GM15510 (cell line): Measurements from ENCODE around the gene SERPINA1.

ENCODE experiments used
- POLR2A ChIP-seq: IDR thresholded peaks from 3 replicates; pipeline ENCODE4 v1.6.1; 2011; ENCODE audit warnings: borderline replicate concordance; ENCODE audit not compliant: insufficient read length; ENCODE audit errors: extremely low read depth

The SERPINA1 gene

GRCh38 chr14:94346841-94347240, 41.6 kb downstream of the SERPINA1 start:
- TF ChIP-seq POLR2A = no peak

DNA sequence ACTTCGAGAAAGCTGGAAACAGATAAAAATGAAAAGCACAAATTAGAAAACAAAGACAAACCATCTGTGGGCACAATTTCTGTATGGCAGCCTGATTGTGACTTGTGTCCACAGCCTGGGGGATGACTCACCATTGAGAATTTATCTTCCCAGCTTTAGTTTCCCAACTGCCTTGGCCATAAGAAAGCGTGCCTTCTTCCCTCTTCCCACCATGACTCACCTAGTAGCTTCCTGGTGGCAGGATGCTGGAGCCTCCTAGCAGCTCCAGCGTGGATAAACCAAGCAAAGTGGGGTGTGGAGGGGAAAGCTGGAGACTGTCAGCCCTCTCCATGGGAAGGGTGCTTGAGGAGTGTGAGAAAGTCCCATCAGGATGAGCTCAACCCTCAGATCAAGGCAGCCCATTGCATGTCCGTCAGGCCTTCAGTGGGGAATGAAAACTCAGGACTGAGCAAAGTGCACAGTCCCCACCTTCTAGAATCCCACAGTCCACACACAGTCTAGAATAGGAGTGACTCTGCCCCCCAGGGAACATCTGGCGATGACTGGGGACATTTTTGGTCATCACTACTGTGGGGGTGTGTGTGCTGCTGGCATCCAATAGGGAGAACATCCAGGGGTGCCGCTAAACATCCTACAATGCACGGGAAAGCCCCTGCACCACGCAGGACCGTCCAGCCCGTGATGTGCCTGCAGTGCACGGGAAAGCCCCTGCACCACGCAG, 42.9 kb downstream of the SERPINA1 start:
- TF ChIP-seq POLR2A = no peak

GRCh38 chr14:94344389-94344788, 44.0 kb downstream of the SERPINA1 start:
- no peak for TF ChIP-seq POLR2A

GRCh38 chr14:94343238-94344005, 45.0 kb downstream of the SERPINA1 start:
- no peak for TF ChIP-seq POLR2A

GRCh38 chr14:94342334-94342934, 46.0 kb downstream of the SERPINA1 start:
- TF ChIP-seq POLR2A = no peak

GRCh38 chr14:94341656-94342333, 46.6 kb downstream of the SERPINA1 start:
- TF ChIP-seq POLR2A = no peak

DNA sequence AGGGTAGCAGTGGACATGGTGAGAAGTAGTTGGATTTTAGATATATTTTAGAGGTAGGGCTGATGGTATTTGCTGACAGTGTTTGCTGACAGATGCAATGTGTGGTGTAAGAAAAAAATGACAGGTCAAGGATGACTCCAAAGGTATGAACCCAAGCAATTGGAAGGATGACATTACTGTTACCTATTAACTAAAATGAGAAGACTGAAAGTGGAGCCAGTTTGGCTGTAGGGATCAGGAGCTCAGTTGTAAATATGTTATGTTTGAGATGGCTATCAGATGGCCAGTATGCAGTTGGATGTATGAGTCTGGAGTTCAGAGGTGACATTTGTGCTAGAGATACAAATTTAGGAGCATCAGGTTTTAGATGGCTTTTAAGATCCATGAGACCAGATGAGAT, 47.9 kb downstream of the SERPINA1 start:
- TF ChIP-seq POLR2A = no peak

DNA sequence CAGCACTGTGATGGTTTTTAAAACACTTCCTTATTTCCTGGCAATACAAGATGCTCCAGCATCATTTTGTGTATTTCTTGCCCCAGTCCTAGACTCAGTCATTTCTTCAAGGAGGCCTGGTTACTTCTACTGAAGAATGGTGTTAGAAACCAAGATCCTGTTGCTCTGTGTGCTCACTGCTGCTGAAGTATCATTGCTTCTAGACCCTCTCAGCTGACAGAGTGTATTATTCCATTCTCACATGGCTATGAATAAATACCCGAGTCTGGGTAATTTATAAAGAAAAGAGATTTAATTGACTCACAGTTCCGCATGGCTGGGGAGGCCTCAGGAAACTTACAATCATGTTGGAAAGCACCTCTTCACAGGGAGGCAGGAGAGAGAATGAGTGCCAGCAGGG, 50.4 kb downstream of the SERPINA1 start:
- no peak for TF ChIP-seq POLR2A

GRCh38 chr14:94337274-94337673, 51.1 kb downstream of the SERPINA1 start:
- TF ChIP-seq POLR2A = no peak

GRCh38 chr14:94334872-94335271, 53.5 kb downstream of the SERPINA1 start:
- TF ChIP-seq POLR2A = no peak

- TF ChIP-seq POLR2A = no peak
These were observed 55.8 kb downstream of the SERPINA1 start for GRCh38 chr14:94332587-94332986.

DNA sequence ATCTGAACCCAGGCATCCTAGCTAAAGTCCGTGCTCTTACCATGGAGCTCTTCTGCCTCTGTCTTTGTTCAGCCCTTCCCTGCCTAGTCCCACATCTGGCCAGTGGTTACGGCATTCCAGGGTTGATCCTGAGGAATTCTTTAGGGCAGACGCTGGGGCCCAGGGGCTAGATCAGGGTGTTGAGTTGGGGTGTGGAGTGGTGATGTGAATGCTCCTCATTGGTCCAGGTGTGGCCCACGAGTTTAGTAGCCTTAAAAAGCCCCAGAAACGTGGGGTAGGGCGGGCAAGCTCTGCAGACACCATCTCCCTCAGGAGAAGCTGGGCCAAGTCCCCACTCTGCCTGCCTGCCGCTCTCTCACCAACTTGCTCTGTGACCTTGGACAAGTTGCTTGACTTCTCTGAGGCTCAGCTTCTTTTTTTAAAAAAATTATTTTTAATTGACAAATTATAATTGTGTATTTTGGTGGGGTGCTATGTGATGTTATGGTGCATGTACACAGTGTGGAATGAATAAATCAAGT, 56.3 kb downstream of the SERPINA1 start:
- no peak for TF ChIP-seq POLR2A

DNA sequence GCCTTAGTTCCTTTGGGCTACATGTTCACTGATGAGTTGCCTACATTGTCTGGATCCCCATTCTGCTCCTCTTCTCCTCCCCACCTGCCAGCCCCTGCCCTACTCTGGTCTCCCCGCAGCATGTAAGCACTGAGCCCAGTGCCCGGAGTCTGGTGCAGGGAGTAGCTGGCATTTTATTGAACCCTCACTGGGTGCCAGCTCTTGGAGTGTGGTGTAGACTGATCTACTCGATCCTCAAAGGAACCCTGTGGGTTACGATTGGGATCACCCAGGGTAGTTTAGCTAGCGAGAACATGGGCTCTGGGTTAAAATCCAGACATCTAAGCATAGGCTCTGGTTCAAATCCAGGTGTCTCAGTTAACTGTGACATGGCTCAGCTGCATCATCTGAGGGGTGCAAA, 56.9 kb downstream of the SERPINA1 start:
- no peak for TF ChIP-seq POLR2A

DNA sequence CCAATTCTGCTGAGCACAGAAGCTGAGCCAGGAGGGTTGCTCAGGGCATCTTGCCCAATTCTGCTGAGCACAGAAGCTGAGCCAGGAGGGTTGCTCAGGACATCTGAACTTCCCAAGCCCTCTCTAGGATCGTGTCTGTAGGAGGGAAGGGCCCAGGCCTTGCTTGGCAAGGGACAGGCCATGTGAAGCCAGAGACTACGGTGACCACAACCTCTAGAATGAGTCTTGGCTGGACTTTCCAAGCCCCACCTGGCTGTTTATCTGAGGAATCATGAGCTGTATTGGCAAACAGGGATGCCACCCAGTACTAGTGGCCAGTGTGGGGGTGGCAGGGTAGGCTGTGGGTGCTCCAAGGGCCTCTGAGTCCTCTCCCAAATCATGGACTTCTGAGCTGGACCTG, 57.5 kb downstream of the SERPINA1 start:
- no peak for TF ChIP-seq POLR2A

GRCh38 chr14:94330432-94330831, 58.0 kb downstream of the SERPINA1 start:
- no peak for TF ChIP-seq POLR2A
